Body of pancreas (tissue), 4 donors: ENCODE data around the gene FGR.

Experiments used
- CTCF ChIP-seq, 7 experiments: fragments of 450-650 bp in 4 of 7; fragments of 200-600 bp in 3 of 7; sonication (generic) in 3 of 7; IDR thresholded peaks; one replicate each; pipeline ENCODE4 v1.5.1; 2016 to 2019; ENCODE audit warnings: antibody characterized with exemption in 7 of 7
- POLR2A ChIP-seq, 3 donors: fragments of 450-650 bp; IDR thresholded peaks; one replicate each; pipeline ENCODE4 v1.6.1; 2016; ENCODE audit warnings: antibody characterized with exemption in 3 of 3, mild to moderate bottlenecking in 2 of 3

- TF ChIP-seq CTCF (IDR thresholded peaks at IDR 0.05) (no peak), POLR2A (IDR thresholded peaks at IDR 0.05) (no peak)
Measured at GRCh38 chr1:27633640-27634176, 1.3 kb downstream of the FGR start.
